HCT116 (cell line): Measurements from ENCODE around the gene POU2F3.

Experiments used
- CTCF ChIP-seq, 3 experiments: fragments of 200-600 bp in 1 of 3; sonication (generic) in 1 of 3; IDR thresholded peaks in 2 of 3; conservative IDR thresholded peaks in 1 of 3; 2 replicates each; pipeline ENCODE4 v1.5.1; 2012 to 2017; ENCODE audit warnings: low read depth in 2 of 3, low read length in 2 of 3, antibody characterized with exemption in 1 of 3, borderline replicate concordance in 1 of 3, control low read depth in 1 of 3, mild to moderate bottlenecking in 1 of 3, mixed read lengths in 1 of 3, mixed run types in 1 of 3, moderate library complexity in 1 of 3; ENCODE audit not compliant: insufficient read depth in 1 of 3
- EZH2phosphoT487 ChIP-seq: fragments of 200-600 bp; IDR thresholded peaks from 2 replicates; pipeline ENCODE4 v1.6.1; 2018; ENCODE audit warnings: antibody characterized with exemption, borderline replicate concordance
- MAX ChIP-seq: IDR thresholded peaks from 2 replicates; pipeline ENCODE4 v1.6.1; 2012
- POLR2A ChIP-seq: IDR thresholded peaks from 2 replicates; pipeline ENCODE4 v1.7.0; 2011; ENCODE audit warnings: borderline replicate concordance; ENCODE audit not compliant: insufficient read depth, insufficient read length; ENCODE audit errors: extremely low read depth
- POLR2AphosphoS5 ChIP-seq: IDR thresholded peaks from 2 replicates; pipeline ENCODE4 v1.6.1; 2011; ENCODE audit warnings: mild to moderate bottlenecking, low read depth, low read length, moderate library complexity
- RAD21 ChIP-seq: IDR thresholded peaks from 2 replicates; pipeline ENCODE4 v1.6.1; 2012; ENCODE audit warnings: low read depth, mild to moderate bottlenecking
- SP1 ChIP-seq: IDR thresholded peaks from 2 replicates; pipeline ENCODE4 v1.6.1; 2012; ENCODE audit warnings: low read depth

- TF ChIP-seq MAX (no peak), CTCF (IDR thresholded peaks at IDR 0.05 in 2 of 3, conservative IDR thresholded peaks at IDR 0.05 in 1 of 3; ENCODE audit: borderline replicate concordance in 1 of 3, insufficient read depth in 1 of 3, low read depth in 2 of 3, low read length in 2 of 3) (no peak), RAD21 (no peak), POLR2A (no peak), POLR2AphosphoS5 (no peak), SP1 (no peak), EZH2phosphoT487 (no peak)
These were observed 9.4 kb upstream of the POU2F3 start for GRCh38 chr11:120230433-120231071.
